ENCODE measurements around the gene ACER3. TPM values are rescaled to one million over a fixed set of nuclear protein-coding genes. Genes with fewer than 3 reads are reported as not detected.

Gene ACER3
- total and polyA plus RNA-seq, 2 experiments from 2014 or later = 6.2 to 26.5 TPM

- TF ChIP-seq ETS1 (IDR thresholded peaks at IDR 0.05) (no peak), CREB1 (CRISPR knock-in tag; IDR thresholded peaks at IDR 0.05; ENCODE audit: low read depth) (no peak), EZH2 (IDR thresholded peaks at IDR 0.05; ENCODE audit: low read depth, unreplicated experiment) (no peak), NANOG (IDR thresholded peaks at IDR 0.05; ENCODE audit: borderline replicate concordance) (no peak), CTCF (conservative IDR thresholded peaks at IDR 0.05; ENCODE audit: low read depth in 2 of 2) (no peak), POLR2AphosphoS5 (IDR thresholded peaks at IDR 0.05; ENCODE audit: low read depth) (no peak), EZH2phosphoT487 (IDR thresholded peaks at IDR 0.05; ENCODE audit: unreplicated experiment) (no peak), JUNB (IDR thresholded peaks at IDR 0.05; ENCODE audit: unreplicated experiment) (no peak), STAT1 (IDR thresholded peaks at IDR 0.05; ENCODE audit: unreplicated experiment) (no peak)
Observed at GRCh38 chr11:77055101-77055561, 194.4 kb downstream of the ACER3 start (continued).

DNA sequence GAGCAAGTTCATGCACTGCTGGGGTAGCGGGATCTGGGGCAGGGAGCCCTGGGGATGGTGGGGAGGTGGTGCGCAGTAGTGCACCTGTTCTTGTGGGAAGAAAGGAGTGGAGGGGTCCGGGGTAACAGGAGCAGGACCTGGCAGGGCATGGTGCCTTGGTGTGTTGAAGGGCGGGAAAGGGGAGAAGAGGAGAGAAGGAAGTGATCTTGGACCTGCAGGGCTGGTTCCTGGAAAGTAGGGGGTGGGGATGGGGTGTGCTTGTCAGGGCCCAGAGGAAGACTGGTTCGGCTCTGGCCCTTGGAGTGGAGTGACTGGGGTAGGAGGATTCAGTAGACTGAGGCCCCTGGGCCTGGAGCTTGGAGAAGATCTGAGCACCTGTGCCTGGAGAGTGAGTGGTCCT is 195.2 kb downstream of the ACER3 start:
- no peak for ATAC-seq
- no peaks in the 10 kb centered on the region for H3F3A ChIP-seq (replicated peaks; ENCODE audit: low read depth)
- TF ChIP-seq CTCF (conservative IDR thresholded peaks at IDR 0.05; ENCODE audit: low read depth in 2 of 2) (no peak), ZNF331 (CRISPR knock-in tag; IDR thresholded peaks at IDR 0.05; ENCODE audit: low read depth) (no peak), EZH2phosphoT487 (IDR thresholded peaks at IDR 0.05; ENCODE audit: unreplicated experiment) (no peak), NANOG (IDR thresholded peaks at IDR 0.05; ENCODE audit: borderline replicate concordance) (no peak), STAT1 (IDR thresholded peaks at IDR 0.05; ENCODE audit: unreplicated experiment) (no peak), ZNF114 (CRISPR knock-in tag; IDR thresholded peaks at IDR 0.05) (no peak)
- TF ChIP-seq, protein P1, sequence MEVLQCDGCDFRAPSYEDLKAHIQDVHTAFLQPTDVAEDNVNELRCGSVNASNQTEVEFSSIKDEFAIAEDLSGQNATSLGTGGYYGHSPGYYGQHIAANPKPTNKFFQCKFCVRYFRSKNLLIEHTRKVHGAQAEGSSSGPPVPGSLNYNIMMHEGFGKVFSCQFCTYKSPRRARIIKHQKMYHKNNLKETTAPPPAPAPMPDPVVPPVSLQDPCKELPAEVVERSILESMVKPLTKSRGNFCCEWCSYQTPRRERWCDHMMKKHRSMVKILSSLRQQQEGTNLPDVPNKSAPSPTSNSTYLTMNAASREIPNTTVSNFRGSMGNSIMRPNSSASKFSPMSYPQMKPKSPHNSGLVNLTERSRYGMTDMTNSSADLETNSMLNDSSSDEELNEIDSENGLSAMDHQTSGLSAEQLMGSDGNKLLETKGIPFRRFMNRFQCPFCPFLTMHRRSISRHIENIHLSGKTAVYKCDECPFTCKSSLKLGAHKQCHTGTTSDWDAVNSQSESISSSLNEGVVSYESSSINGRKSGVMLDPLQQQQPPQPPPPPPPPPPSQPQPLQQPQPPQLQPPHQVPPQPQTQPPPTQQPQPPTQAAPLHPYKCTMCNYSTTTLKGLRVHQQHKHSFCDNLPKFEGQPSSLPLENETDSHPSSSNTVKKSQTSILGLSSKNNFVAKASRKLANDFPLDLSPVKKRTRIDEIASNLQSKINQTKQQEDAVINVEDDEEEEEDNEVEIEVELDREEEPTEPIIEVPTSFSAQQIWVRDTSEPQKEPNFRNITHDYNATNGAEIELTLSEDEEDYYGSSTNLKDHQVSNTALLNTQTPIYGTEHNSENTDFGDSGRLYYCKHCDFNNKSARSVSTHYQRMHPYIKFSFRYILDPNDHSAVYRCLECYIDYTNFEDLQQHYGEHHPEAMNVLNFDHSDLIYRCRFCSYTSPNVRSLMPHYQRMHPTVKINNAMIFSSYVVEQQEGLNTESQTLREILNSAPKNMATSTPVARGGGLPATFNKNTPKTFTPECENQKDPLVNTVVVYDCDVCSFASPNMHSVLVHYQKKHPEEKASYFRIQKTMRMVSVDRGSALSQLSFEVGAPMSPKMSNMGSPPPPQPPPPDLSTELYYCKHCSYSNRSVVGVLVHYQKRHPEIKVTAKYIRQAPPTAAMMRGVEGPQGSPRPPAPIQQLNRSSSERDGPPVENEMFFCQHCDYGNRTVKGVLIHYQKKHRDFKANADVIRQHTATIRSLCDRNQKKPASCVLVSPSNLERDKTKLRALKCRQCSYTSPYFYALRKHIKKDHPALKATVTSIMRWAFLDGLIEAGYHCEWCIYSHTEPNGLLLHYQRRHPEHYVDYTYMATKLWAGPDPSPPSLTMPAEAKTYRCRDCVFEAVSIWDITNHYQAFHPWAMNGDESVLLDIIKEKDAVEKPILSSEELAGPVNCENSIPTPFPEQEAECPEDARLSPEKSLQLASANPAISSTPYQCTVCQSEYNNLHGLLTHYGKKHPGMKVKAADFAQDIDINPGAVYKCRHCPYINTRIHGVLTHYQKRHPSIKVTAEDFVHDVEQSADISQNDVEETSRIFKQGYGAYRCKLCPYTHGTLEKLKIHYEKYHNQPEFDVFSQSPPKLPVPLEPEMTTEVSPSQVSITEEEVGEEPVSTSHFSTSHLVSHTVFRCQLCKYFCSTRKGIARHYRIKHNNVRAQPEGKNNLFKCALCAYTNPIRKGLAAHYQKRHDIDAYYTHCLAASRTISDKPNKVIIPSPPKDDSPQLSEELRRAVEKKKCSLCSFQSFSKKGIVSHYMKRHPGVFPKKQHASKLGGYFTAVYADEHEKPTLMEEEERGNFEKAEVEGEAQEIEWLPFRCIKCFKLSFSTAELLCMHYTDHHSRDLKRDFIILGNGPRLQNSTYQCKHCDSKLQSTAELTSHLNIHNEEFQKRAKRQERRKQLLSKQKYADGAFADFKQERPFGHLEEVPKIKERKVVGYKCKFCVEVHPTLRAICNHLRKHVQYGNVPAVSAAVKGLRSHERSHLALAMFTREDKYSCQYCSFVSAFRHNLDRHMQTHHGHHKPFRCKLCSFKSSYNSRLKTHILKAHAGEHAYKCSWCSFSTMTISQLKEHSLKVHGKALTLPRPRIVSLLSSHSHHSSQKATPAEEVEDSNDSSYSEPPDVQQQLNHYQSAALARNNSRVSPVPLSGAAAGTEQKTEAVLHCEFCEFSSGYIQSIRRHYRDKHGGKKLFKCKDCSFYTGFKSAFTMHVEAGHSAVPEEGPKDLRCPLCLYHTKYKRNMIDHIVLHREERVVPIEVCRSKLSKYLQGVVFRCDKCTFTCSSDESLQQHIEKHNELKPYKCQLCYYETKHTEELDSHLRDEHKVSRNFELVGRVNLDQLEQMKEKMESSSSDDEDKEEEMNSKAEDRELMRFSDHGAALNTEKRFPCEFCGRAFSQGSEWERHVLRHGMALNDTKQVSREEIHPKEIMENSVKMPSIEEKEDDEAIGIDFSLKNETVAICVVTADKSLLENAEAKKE (CRISPR knock-in tag; IDR thresholded peaks at IDR 0.05) = no peak

More for the DNA sequence above, 195.2 kb downstream of the ACER3 start:
- Histone ChIP-seq H3K79me2 (replicated peaks; ENCODE audit: insufficient read depth) (no peaks in the 10 kb centered on the region), H2AFZ (no peak overlapping the region), H3K36me3 (ENCODE audit: insufficient read depth) (no peaks in the 10 kb centered on the region), H3K4me3 (no peak overlapping the region), H3K4me2 (no peak overlapping the region), H3K9me2 (ENCODE audit: insufficient read depth) (no peaks in the 10 kb centered on the region), H3K27ac (ENCODE audit: low read depth) (no peak overlapping the region), H3K4me1 (ENCODE audit: insufficient read depth) (0 out of 2 replicates have a peak, but pooled peaks cover 6% of the 10 kb centered on the region), H3K27me3 (ENCODE audit: insufficient read depth) (no peaks in the 10 kb centered on the region), H4K20me1 (replicated peaks; ENCODE audit: insufficient read depth) (no peaks in the 10 kb centered on the region)
- no peak for DNase-seq (ENCODE audit: low spot score)
- Mint-ChIP-seq H3K9me3 (peaks cover 16% of the 10 kb centered on the region), H3K27ac (no peak overlapping the region), H3K27me3 (ENCODE audit: insufficient read depth, low read depth, poor library complexity) (no peaks in the 10 kb centered on the region), H3K4me1 (peaks cover 3% of the 10 kb centered on the region; the same call in 2 of the 3 replicates), H3K4me3 (no peak overlapping the region), H3K36me3 (ENCODE audit: low read depth) (no peaks in the 10 kb centered on the region; the same call in none of the 3 replicates)
